SK-N-SH treated with all-trans-retinoic acid at 6 μM for 48 hours (cell line): Measurements from ENCODE around the gene PEX1.

ENCODE experiments used
- ATAC-seq: fragments of 200-7000 bp; cut with Tn5 transposase; 3 replicates; pipeline ENCODE4 v1.9.1; 2020; ENCODE audit warnings: mild to moderate bottlenecking, moderate library complexity
- ARNTL ChIP-seq: fragments of 450-650 bp; formaldehyde crosslinking; IDR thresholded peaks from 2 replicates; pipeline ENCODE4 v1.5.0; 2020; ENCODE audit warnings: low read depth, mild to moderate bottlenecking, moderate library complexity, borderline replicate concordance
- BACH2 ChIP-seq: fragments of 250-450 bp; sonication (Bioruptor Pico); IDR thresholded peaks from 2 replicates; pipeline ENCODE4 v1.9.0; 2021; ENCODE audit warnings: mild to moderate bottlenecking, borderline replicate concordance
- CSDC2 ChIP-seq: fragments of 250-450 bp; sonication (Bioruptor Pico); IDR thresholded peaks from 2 replicates; pipeline ENCODE4 v1.5.0; 2020; ENCODE audit warnings: mild to moderate bottlenecking, moderate library complexity
- ESRRG ChIP-seq: fragments of 250-450 bp; sonication (Bioruptor Pico); IDR thresholded peaks from 2 replicates; pipeline ENCODE4 v1.6.1; 2021; ENCODE audit warnings: mild to moderate bottlenecking
- GLIS3 ChIP-seq: fragments of 250-450 bp; sonication (Bioruptor Pico); IDR thresholded peaks from 2 replicates; pipeline ENCODE4 v1.5.0; 2020; ENCODE audit warnings: mild to moderate bottlenecking, moderate library complexity
- ISL1 ChIP-seq: fragments of 250-450 bp; sonication (Bioruptor Pico); IDR thresholded peaks from 2 replicates; pipeline ENCODE4 v2.1.2; 2022; ENCODE audit warnings: mild to moderate bottlenecking, moderate library complexity
- OSR1 ChIP-seq: fragments of 250-450 bp; sonication (Bioruptor Pico); IDR thresholded peaks from 2 replicates; pipeline ENCODE4 v1.8.0; 2022; ENCODE audit warnings: moderate library complexity, mild to moderate bottlenecking, inconsistent platforms
- PATZ1 ChIP-seq: fragments of 250-450 bp; sonication (Bioruptor Pico); IDR thresholded peaks from 2 replicates; pipeline ENCODE4 v1.8.0; 2020; ENCODE audit warnings: mild to moderate bottlenecking, moderate library complexity, borderline replicate concordance
- POU6F1 ChIP-seq: fragments of 250-450 bp; sonication (Bioruptor Pico); IDR thresholded peaks from 2 replicates; pipeline ENCODE4 v1.8.0; 2021; ENCODE audit warnings: low read depth, mild to moderate bottlenecking, moderate library complexity, borderline replicate concordance
- PPARA ChIP-seq: fragments of 250-450 bp; sonication (Bioruptor Pico); IDR thresholded peaks from 2 replicates; pipeline ENCODE4 v1.5.0; 2020; ENCODE audit warnings: mild to moderate bottlenecking, borderline replicate concordance
- RARB ChIP-seq: fragments of 250-450 bp; sonication (Bioruptor Pico); IDR thresholded peaks from 2 replicates; pipeline ENCODE4 v1.8.0; 2021; ENCODE audit warnings: mild to moderate bottlenecking, moderate library complexity
- SNAI2 ChIP-seq: fragments of 250-450 bp; sonication (Bioruptor Pico); IDR thresholded peaks from 2 replicates; pipeline ENCODE4 v1.5.0; 2020; ENCODE audit warnings: mild to moderate bottlenecking, moderate library complexity
- TCF4 ChIP-seq: fragments of 250-450 bp; sonication (Bioruptor Pico); IDR thresholded peaks from 2 replicates; pipeline ENCODE4 v1.8.0; 2021; ENCODE audit warnings: mild to moderate bottlenecking, moderate library complexity, borderline replicate concordance
- TOX ChIP-seq: fragments of 250-450 bp; sonication (Bioruptor Pico); IDR thresholded peaks from 2 replicates; pipeline ENCODE4 v1.8.0; 2021; ENCODE audit warnings: mild to moderate bottlenecking, moderate library complexity, borderline replicate concordance
- TSHZ2 ChIP-seq: fragments of 250-450 bp; sonication (Bioruptor Pico); IDR thresholded peaks from 2 replicates; pipeline ENCODE4 v1.5.0; 2020; ENCODE audit warnings: mild to moderate bottlenecking, moderate library complexity
- ZC3H10 ChIP-seq: fragments of 250-450 bp; sonication (Bioruptor Pico); IDR thresholded peaks from 2 replicates; pipeline ENCODE4 v1.5.1; 2021; ENCODE audit warnings: mild to moderate bottlenecking, moderate library complexity
- ZFP3 ChIP-seq: fragments of 250-450 bp; sonication (Bioruptor Pico); IDR thresholded peaks from 2 replicates; pipeline ENCODE4 v1.5.0; 2020; ENCODE audit warnings: mild to moderate bottlenecking, moderate library complexity
- ZFP30 ChIP-seq: fragments of 450-650 bp; formaldehyde crosslinking; IDR thresholded peaks from 2 replicates; pipeline ENCODE4 v1.5.0; 2022; ENCODE audit warnings: mild to moderate bottlenecking, moderate library complexity
- ZNF565 ChIP-seq: fragments of 450-650 bp; formaldehyde crosslinking; conservative IDR thresholded peaks from 2 replicates; pipeline ENCODE4 v1.5.0; 2020; ENCODE audit warnings: low read depth, mild to moderate bottlenecking, moderate library complexity
- ZNF8 ChIP-seq: fragments of 450-650 bp; formaldehyde crosslinking; IDR thresholded peaks from 2 replicates; pipeline ENCODE4 v1.5.0; 2020; ENCODE audit warnings: mild to moderate bottlenecking, moderate library complexity
- TF ChIP-seq, protein P1 (sequence below): fragments of 250-450 bp; sonication (Bioruptor Pico); IDR thresholded peaks from 2 replicates; pipeline ENCODE4 v1.5.1; 2020; ENCODE audit warnings: low read depth, mild to moderate bottlenecking, moderate library complexity

Gene PEX1

GRCh38 chr7:92513167-92513902 lies 15.0 kb downstream of the PEX1 start:
- no peak for TF ChIP-seq CSDC2
- peak; percentile 76 for TF ChIP-seq ZNF8 (CRISPR knock-in tag)
- no peak for ATAC-seq

- TF ChIP-seq BACH2 (CRISPR knock-in tag) (no peak), TOX (CRISPR knock-in tag) (no peak), ARNTL (no peak), TSHZ2 (CRISPR knock-in tag) (no peak), ZNF565 (CRISPR knock-in tag) (no peak), PPARA (CRISPR knock-in tag) (no peak), GLIS3 (CRISPR knock-in tag) (no peak), ZFP30 (CRISPR knock-in tag) (no peak), SNAI2 (no peak), ISL1 (CRISPR knock-in tag) (no peak), TCF4 (CRISPR knock-in tag) (no peak), ESRRG (CRISPR knock-in tag) (no peak), CSDC2 (no peak), OSR1 (CRISPR knock-in tag) (no peak), ZFP3 (CRISPR knock-in tag) (no peak)
- TF ChIP-seq, protein P1, sequence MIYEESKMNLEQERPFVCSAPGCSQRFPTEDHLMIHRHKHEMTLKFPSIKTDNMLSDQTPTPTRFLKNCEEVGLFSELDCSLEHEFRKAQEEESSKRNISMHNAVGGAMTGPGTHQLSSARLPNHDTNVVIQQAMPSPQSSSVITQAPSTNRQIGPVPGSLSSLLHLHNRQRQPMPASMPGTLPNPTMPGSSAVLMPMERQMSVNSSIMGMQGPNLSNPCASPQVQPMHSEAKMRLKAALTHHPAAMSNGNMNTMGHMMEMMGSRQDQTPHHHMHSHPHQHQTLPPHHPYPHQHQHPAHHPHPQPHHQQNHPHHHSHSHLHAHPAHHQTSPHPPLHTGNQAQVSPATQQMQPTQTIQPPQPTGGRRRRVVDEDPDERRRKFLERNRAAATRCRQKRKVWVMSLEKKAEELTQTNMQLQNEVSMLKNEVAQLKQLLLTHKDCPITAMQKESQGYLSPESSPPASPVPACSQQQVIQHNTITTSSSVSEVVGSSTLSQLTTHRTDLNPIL = no peak
- ATAC-seq = no peak
Measured at GRCh38 chr7:92508946-92509345, 19.4 kb downstream of the PEX1 start.

DNA sequence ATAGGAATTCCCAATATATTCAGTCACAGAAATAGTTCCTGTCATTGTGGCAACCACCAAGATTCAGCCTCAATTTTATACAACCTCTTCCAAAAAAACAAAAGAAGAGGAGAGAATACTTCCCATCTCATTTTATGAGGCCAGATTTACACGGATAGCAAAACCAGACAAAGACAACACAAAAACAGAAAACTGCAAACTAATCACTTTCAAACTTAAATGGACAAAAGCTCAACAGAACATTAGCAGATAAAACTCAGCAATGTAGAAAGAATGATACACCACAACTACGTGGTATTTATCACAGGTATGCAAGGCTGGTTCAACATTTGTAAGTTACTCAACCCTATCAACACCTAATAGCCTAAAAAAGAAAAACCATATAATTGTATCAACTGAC lies 22.0 kb downstream of the PEX1 start:
- ATAC-seq = no peak

More for the DNA sequence above, 22.0 kb downstream of the PEX1 start:
- no peak for TF ChIP-seq ZFP30 (CRISPR knock-in tag)
- no peak for TF ChIP-seq TSHZ2 (CRISPR knock-in tag)
- TF ChIP-seq ZNF565 (CRISPR knock-in tag) = no peak
- no peak for TF ChIP-seq CSDC2
- TF ChIP-seq PPARA (CRISPR knock-in tag) = no peak
- TF ChIP-seq OSR1 (CRISPR knock-in tag) = no peak
- TF ChIP-seq BACH2 (CRISPR knock-in tag) = no peak
- no peak for TF ChIP-seq TOX (CRISPR knock-in tag)
- no peak for TF ChIP-seq SNAI2
- no peak for TF ChIP-seq ZNF8 (CRISPR knock-in tag)
- TF ChIP-seq, protein P1 = no peak
- no peak for TF ChIP-seq TCF4 (CRISPR knock-in tag)
- no peak for TF ChIP-seq RARB (CRISPR knock-in tag)
- no peak for TF ChIP-seq ZFP3 (CRISPR knock-in tag)
- no peak for TF ChIP-seq POU6F1
- no peak for TF ChIP-seq ISL1 (CRISPR knock-in tag)
- no peak for TF ChIP-seq ZC3H10 (CRISPR knock-in tag)
- TF ChIP-seq ESRRG (CRISPR knock-in tag) = no peak
- TF ChIP-seq PATZ1 (CRISPR knock-in tag) = no peak
